G401 (cell line): ENCODE data around the gene CCDC149. TPM values are rescaled to one million over a fixed set of nuclear protein-coding genes. Genes with fewer than 3 reads are reported as not detected.

Source experiments
- DNase-seq: peaks from one replicate; pipeline ENCODE4 v3.0.0-alpha.2; 2015; ENCODE audit warnings: low spot score
- in situ Hi-C: cut with HindIII; loops from 2 replicates; pipeline ENCODE4 v1.10.0; 2016; ENCODE audit warnings: low sequenced_read_pairs, mixed read lengths
- total RNA-seq: library from RNA; depleted of rRNA; stranded (reverse); fragments of >200 nt; shearing (Covaris generic); gene quantifications from 2 replicates; pipeline ENCODE4 v1.2.3, GENCODE V29; 2014

CCDC149 gene
- total RNA-seq, 1 experiment from 2014 or later = not detected

DNA sequence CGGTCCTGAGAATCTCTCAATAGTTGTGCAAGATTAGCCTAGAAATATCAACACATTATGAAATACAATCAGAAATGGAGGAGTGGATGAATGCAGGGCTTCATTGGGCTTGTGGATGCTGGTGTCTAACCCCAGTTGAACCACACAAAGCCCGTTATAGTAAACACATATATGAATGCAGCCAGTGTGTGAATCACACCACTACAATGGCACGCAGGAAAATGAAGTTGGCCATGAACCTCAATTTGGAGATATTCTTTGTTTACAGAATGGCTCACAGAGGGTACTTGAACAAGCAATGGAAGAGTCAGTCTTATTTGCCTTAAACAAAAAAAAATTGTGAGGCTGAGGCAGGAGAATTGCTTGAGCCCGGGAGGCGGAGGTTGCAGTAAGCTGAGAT lies 59.7 kb downstream of the CCDC149 start:
- no peak for DNase-seq
- in situ Hi-C loops = no loop called here

DNA sequence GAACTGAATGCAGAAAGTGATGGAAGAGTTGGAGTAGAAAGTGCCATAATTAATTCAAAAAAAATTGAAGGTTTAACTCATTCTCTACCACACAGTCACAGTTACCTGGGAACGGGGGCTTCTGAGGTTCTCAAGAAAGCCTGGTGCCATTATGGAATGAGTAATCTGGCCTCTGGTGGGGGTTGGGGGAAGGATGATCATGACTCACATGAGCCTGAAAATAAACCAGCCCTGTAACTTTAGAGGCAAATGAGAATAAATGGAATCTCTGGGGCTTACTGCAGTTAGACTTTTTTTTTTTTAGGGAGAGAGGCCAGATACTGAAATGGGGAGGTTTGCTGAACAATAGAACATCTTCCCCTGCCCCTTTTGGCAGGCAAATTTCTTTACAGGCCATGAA lies 62.2 kb downstream of the CCDC149 start:
- no peak for DNase-seq
- in situ Hi-C loops = no loop called here

DNA sequence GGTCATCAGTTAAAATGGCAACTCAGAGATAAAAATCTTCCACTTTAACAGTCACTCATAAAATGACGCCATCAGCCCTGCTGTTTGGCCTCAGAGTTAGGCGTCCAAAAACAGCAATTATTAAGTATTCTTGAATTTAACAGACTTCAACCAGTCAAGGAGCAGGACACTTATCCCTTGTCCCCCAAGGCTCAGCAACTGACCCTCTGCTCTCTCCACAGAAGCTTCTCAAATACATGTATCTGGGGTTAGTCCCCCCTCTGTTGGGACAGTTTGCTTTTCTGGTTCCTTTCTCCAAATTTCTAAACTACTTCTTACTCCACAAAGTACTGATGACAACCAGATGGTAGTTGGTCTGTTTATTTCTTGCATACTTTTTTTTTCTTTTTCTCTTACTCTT lies 63.1 kb downstream of the CCDC149 start:
- DNase-seq = no peak
- in situ Hi-C loops = no loop called here

DNA sequence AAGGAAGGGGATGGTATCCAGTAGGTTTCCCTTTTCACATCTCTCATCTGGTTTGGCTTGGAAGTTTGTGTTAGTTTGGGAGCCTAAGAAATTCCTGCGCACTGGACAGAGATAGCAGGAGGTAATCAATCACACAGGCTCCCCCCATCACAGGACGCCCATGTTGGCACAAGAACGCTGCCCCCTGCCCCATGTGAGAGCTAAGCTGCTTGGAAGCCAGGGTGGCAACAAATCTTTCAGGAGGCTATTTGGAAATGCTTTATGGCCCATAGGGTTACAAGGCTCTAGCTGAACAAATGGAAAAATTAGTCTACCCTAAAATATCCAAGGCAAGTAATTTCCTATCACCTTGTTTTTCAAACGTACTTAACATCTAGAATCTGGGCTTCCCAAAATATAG lies 63.5 kb downstream of the CCDC149 start:
- in situ Hi-C loops = no loop called here
- no peak for DNase-seq

DNA sequence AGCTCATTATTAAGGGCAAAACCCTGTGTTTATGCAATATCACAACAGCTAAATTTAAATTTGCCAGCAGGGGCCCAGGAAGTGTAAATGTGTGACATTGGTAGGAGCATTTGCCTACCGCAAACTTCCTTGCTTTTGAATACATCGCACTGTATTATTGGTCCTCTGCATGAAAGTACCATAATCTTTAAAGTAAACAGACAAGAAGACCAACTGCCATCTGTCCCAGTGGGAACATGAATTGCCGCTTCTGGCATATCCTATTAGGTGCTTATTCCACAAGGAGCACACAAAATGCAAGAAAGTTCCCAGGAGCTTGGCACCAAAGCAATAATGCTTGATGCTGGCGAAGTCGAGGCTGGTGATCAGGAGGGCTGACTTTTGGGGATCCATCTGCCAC lies 66.1 kb downstream of the CCDC149 start:
- no peak for DNase-seq
- in situ Hi-C loops = no loop called here

DNA sequence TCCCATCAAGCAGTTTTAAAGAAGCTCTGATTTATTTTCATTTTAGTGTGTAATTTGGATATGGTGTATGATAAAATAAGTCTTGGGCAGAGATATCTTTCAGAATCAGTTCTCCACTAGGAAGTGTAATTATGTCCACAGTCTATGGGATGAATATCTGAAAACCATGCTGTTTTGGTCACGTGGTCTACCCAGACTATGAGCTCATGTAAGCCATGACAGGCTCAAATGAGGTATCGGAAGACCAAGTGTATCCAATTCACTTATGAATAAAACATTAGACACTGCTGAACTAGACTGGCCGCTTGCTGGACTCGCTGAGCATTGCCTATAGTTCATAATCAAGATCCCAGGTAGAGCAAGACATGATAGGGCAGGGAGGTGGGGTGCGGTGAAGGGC lies 66.9 kb downstream of the CCDC149 start:
- in situ Hi-C loops = no loop called here
- DNase-seq = no peak

DNA sequence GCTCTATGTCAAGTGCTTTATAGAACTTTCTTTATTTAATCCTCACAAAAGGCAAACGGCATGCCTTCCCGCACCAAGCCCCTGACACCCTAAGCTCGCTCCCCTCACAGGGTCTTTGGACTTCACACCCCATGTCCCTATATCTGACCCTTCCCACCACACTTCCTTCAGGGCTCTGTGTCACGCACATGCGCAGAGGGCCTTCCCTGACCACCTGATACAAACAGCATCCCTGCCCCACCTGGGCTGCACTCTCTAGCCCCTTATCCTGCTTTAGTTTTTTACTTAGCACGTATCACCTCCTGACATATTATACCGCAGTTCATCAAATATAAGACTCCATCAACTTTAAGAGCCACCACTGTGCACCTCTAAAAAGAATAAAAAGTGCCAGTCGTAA lies 67.7 kb downstream of the CCDC149 start:
- DNase-seq = no peak
- in situ Hi-C loops = no loop called here

DNA sequence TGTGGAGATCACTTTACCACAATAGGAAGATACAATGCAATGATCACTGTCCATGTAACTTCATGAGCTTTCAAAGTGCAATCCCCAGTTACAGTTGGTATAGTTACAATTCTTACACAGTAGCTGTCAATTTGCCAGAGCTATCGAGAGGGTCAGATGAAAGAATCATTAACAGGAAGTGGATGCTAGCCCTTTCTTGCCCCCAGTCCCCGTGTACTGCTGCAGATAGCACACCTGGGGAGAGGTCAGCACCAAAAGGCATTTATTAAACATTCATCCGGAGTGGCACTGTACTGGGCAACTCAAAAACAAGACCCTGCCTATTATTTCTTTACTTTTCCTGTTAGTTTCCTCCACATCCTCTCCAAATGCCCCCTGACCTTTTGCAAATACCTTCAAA lies 69.7 kb downstream of the CCDC149 start:
- no peak for DNase-seq
- in situ Hi-C loops = loop anchor here (5.0 kb wide), 1 partner anchor 44 kb away; no protein-coding TSS in a partner anchor

DNA sequence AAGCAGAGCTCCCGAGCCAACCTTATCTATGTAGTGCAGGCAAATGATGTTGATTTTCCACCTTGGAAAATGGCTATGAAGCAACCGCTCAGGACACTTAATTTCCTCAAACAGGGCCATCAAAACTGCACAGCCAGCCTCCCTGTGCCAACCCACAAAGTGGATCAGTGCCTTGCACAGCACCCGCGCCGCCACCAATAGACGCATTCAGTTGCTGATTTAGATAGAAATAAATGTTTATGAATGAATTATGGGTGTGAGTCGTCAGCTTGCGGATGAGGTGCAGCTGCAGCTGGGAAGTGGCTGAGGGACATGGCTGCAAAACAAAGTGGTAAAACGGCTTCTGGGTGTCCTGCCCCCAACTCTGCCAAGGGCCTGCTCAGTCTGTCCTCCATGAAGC lies 70.5 kb downstream of the CCDC149 start:
- DNase-seq = no peak
- in situ Hi-C loops = loop anchor here (5.0 kb wide), 1 partner anchor 45 kb away; no protein-coding TSS in a partner anchor

DNA sequence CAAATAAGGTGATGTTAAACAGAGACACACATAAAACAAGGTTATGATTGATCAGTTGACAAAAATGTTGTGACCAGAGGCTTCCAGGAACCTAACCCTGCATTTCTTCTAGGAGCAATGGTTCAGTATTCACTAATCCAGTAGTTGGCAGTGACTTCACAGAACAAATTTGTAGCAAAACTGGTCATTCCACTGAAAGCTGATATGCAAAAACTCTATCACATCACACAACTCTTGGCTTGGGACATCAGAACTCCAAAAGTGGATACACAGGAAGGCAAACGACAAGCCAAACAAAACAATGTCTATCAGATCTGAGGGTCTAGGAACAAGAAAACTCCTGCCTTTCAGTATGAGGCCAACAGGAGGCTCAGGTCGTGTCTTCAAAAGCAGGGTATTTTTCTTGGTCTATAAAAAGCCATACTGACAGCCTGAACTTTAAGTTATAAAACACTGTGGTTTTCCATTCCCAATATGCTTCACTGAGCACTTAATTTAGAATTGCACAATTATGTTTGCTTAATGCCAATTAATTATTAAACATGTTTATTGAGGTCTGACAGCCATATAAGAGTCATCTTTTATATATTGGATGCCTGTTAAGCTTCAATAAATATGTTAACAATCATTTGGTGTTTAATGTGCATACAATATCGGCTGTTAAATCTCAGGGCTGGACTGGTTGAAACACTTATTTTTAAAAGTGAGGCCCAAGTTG lies 71.9 kb downstream of the CCDC149 start:
- in situ Hi-C loops = loop anchor here (5.0 kb wide), 1 partner anchor 46 kb away; no protein-coding TSS in a partner anchor
- DNase-seq = no peak

DNA sequence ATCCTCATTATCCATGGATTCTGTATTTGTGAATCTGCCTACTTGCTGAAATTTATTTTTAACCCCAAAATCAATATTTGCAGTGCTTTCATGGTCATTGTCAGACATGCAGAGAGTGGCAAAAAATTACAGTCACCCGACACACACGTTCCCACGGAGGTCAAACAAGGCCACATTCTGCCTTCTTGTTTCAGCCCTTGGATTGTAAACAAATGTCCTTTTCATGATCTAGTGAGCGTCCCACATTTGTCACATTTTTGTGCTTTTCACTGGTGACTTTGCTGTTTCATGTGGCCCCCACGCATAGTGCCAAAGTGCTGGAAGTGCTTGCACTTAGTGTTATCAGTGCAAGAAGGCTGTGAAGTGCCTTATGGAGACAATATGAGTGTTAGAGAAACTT lies 72.5 kb downstream of the CCDC149 start:
- no peak for DNase-seq
- in situ Hi-C loops = loop anchor here (5.0 kb wide), 1 partner anchor 47 kb away; no protein-coding TSS in a partner anchor

DNA sequence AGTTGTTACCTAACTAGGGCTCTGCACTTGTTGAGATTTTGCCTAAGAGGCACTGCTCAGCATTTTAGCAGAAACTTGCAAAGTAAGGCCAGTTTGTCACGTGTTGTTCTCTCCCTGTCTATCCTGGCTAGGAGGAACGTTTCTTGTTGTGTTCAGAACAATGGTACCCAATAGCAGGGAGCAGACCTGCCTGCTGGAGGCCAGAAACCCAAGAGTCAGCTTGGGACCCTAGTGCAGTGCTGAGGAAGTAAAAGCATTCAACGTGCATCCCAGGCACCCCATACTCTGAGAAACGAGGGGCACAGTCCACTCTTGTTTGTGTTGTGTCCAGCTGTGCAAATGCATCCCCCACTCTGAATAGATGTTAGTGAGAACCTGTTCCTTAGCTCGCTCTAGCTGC lies 75.1 kb downstream of the CCDC149 start:
- in situ Hi-C loops = no loop called here
- DNase-seq = no peak

DNA sequence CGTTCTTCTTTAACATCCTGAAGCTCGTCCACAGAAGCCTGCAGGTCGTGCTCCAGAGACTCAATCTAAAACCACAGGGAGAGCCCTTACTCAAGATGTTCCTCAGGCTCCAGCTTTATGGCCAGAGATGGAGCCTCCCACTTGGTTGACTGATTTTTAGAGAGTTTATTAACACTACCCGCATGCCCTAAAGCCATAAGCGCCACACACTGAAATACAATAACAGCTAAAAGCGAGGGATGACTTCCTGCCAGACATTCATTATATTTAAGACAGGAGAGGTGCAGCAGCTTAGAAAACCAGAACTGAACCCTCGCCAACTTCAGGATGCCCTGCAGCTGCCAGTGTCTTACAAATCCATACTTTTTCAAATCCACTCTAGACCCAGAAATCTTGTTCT lies 75.5 kb downstream of the CCDC149 start:
- in situ Hi-C loops = no loop called here

DNA sequence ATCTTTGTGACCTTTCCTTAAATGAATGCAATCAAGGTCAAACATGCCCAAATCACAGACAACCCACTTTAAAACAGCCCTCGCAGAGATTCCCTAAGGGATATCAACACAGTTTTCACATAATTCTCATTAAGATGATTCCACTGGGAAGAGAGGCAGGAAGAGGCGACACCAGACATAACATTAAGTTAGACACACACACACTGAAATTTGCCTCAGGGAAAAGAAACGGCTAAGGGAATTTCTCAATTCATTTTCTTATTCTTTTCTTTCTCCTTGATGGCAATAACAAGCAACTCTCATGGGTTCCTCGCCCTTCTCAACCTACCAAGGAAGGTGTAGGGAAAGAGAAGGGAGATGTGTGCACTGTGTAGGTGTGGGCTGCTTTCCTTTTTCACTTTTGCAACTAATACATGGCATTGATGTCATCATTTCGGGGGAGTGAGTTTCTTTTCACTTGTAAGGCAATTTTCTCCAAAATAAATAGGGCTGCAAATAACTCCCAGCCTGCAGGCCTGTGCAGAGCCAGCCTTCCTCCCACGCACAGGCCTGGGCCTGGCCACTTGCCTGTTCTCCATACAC lies 76.1 kb downstream of the CCDC149 start:
- in situ Hi-C loops = no loop called here
- no peak for DNase-seq

More for the DNA sequence above, 75.5 kb downstream of the CCDC149 start:
- no peak for DNase-seq

DNA sequence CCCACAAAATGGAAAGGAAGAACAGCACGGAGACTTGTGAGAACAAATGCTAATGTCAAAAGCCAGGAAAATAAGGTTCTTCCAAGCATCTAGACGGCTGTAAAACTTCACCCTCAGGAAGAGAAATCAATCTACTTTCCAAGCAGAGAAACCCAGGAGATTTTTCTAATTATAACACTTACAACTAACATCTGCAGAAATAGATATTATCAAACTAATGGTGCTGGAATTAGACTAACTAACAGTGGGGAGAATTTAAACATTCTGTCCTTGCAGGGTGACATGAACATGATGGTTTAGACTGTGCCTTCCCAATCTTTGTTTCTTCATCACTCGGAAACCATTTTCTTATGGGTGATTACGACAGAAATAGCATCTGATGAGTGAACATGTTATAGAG lies 77.1 kb downstream of the CCDC149 start:
- in situ Hi-C loops = no loop called here
- no peak for DNase-seq

DNA sequence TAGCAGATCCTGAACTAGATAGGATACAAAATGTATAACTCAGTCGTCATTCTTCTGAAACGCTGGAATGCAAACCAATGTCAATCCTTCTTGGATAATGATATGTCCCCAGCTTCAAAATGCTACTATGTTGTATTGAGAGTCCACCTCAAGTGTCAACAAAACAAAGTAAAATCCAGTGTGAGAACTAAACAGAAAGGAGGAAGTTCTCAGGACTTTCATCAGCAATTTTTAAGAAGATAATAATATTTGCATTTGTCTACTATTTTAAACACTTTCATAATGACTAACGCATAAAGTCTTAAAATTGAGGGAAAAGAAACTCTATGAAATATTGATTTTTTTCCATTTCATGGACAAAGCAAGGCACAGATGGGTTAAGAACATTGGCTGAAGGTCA lies 81.2 kb downstream of the CCDC149 start:
- no peak for DNase-seq
- in situ Hi-C loops = no loop called here

DNA sequence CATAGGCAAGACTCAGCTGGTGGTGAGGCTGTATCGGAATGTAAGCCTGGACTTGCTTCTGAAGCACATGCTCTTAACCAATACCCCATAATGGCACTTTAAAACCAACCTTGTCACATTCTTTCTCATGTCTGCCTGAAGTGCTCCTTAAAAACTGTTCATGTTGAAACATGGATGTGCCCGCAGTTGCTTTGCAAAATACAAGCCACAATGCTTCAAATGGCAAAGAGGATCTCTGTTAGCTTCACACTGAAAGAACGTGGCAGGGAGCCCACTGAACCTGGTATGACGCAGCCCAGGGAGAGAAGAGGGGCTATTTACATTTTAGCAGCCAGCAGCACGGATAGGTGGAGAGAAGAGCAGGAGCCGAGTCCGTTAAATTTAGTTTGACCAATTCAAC lies 88.1 kb downstream of the CCDC149 start:
- DNase-seq = no peak
- in situ Hi-C loops = no loop called here

DNA sequence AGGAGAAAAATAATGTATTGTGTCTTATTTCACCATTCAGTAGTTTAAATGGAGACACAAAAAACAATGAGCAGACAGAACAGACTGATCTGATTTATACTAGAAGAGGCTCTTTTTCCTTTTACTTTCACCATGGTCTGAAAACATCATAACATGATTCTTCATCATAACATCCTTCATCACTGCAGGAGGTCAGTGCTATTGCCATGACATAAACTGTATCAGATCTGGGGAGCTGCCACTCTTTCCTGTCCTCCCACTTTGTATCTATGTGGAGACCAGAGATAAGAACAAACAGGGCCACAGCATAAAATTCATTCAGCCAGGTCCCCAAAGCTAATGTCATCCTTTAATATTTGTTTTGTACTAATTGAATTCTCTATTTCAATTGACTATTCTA lies 92.3 kb downstream of the CCDC149 start:
- in situ Hi-C loops = no loop called here
- no peak for DNase-seq

DNA sequence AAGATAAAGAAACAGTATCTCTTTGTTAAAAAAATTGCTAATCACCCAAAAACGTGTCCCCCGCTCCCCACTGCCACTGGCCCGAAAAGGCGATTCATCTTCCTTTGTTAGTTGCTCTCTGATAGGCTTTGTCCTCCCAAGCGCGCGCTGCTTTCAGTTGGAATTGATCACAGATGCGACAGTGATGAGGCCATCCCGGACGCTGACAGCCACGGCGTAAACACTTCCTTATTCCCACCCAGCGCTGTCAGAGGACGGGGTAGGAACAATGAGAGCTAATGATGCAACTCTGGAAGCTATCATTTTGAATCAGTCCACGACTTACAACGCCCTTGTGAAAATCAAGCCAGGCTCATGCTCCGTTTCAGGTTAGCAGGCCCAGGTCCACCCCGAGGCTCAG lies 96.0 kb downstream of the CCDC149 start:
- in situ Hi-C loops = no loop called here
- DNase-seq = no peak

DNA sequence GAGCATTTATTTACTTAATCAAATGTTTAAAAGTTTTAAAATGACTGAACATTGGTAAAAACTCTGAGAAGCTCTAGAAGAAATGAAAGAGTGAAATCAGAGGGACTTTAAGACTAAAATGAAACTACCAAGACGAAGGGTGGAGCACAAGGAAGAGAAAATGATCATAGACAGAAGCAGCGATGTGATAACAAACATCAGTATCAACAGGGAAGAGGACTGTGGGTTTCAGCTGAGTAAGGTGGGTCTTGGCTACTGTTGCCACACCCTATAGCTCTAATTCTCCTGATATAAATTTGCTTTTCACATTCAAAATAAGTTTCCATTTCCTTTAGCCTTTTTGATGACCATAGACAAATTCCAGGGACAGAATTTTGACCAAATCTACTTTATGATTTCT lies 99.1 kb downstream of the CCDC149 start:
- in situ Hi-C loops = no loop called here
- no peak for DNase-seq
